A673 (cell line): ENCODE measurements around the gene PDE10A. TPM values are rescaled to one million over a fixed set of nuclear protein-coding genes. Genes with fewer than 3 reads are reported as not detected.

Source experiments
- BruUV-seq: library from RNA; stranded (reverse); fragments of 400-500 nt; replicated peaks from 2 replicates; lab custom pipeline; 2021; lab: Mats Ljungman, UMichigan
- CTCF ChIA-PET: fragments of 300-600 bp; sonication (Branson Sonifier 250); formaldehyde crosslinking; loops from one replicate; lab custom pipeline; 2022; ENCODE audit warnings: antibody characterized with exemption; lab: Charles Lee
- POLR2A ChIA-PET: fragments of 300-600 bp; sonication (Branson Sonifier 250); formaldehyde crosslinking; loops from one replicate; lab custom pipeline; 2022; ENCODE audit warnings: antibody characterized with exemption; ENCODE audit not compliant: low non-redundant PET; lab: Charles Lee
- DNase-seq: peaks from one replicate; pipeline ENCODE4 v3.0.0-alpha.2; 2015; ENCODE audit warnings: low spot score
- H3K27ac ChIP-seq: fragments of 200-600 bp; sonication (generic); 2 replicates; pipeline ENCODE4 v1.5.1; 2016; ENCODE audit warnings: mixed run types, low read depth, mild to moderate bottlenecking, mixed read lengths, antibody characterized with exemption, low read length; ENCODE audit not compliant: poor library complexity, severe bottlenecking
- H3K27me3 ChIP-seq: fragments of 200-600 bp; sonication (generic); replicated peaks from 2 replicates; pipeline ENCODE4 v1.6.1; 2017; ENCODE audit warnings: mixed run types, low read depth, mild to moderate bottlenecking, mixed read lengths, antibody characterized with exemption, low read length; ENCODE audit not compliant: insufficient read depth, poor library complexity
- H3K36me3 ChIP-seq: fragments of 200-600 bp; sonication (generic); 2 replicates; pipeline ENCODE4 v1.6.1; 2016; ENCODE audit warnings: mixed run types, mild to moderate bottlenecking, mixed read lengths, antibody characterized with exemption, low read length; ENCODE audit not compliant: insufficient read depth, poor library complexity, severe bottlenecking
- H3K4me1 ChIP-seq: fragments of 200-600 bp; sonication (generic); 2 replicates; pipeline ENCODE4 v1.6.1; 2017; ENCODE audit warnings: mixed run types, mild to moderate bottlenecking, mixed read lengths, antibody characterized with exemption, low read length; ENCODE audit not compliant: insufficient read depth, poor library complexity, severe bottlenecking
- H3K4me3 ChIP-seq: fragments of 200-600 bp; sonication (generic); 2 replicates; pipeline ENCODE4 v1.5.1; 2016; ENCODE audit warnings: low read depth, mixed run types, mild to moderate bottlenecking, mixed read lengths, low read length; ENCODE audit not compliant: poor library complexity, severe bottlenecking
- H3K9me3 ChIP-seq: fragments of 200-600 bp; sonication (generic); 2 replicates; pipeline ENCODE4 v1.6.1; 2016; ENCODE audit warnings: mixed run types, low read depth, mild to moderate bottlenecking, mixed read lengths, antibody characterized with exemption, low read length; ENCODE audit not compliant: poor library complexity, severe bottlenecking
- CTCF ChIP-seq: fragments of 300-800, 200-600 bp; sonication (generic); conservative IDR thresholded peaks from 2 replicates; pipeline ENCODE4 v1.5.1; 2017; ENCODE audit warnings: low read depth, mild to moderate bottlenecking, antibody characterized with exemption, low read length, moderate library complexity, mixed read lengths
- EZH2 ChIP-seq: fragments of 200-600 bp; sonication (generic); IDR thresholded peaks from 2 replicates; pipeline ENCODE4 v1.6.1; 2017; ENCODE audit warnings: borderline replicate concordance, low read depth, mild to moderate bottlenecking, mixed read lengths, antibody characterized with exemption, low read length; ENCODE audit not compliant: poor library complexity, severe bottlenecking
- intact Hi-C: fragments of 100-400 bp; cut with micrococcal nuclease; formaldehyde crosslinking; loops from one replicate; pipeline ENCODE4 v1.10.0; 2022; ENCODE audit not compliant: unreplicated experiment
- total RNA-seq: library from RNA; stranded (reverse); gene quantifications from 2 replicates; pipeline ENCODE4 v1.2.3, GENCODE V29; 2021

Gene PDE10A
- total RNA-seq, 1 experiment from 2014 or later = 2.3 TPM

DNA sequence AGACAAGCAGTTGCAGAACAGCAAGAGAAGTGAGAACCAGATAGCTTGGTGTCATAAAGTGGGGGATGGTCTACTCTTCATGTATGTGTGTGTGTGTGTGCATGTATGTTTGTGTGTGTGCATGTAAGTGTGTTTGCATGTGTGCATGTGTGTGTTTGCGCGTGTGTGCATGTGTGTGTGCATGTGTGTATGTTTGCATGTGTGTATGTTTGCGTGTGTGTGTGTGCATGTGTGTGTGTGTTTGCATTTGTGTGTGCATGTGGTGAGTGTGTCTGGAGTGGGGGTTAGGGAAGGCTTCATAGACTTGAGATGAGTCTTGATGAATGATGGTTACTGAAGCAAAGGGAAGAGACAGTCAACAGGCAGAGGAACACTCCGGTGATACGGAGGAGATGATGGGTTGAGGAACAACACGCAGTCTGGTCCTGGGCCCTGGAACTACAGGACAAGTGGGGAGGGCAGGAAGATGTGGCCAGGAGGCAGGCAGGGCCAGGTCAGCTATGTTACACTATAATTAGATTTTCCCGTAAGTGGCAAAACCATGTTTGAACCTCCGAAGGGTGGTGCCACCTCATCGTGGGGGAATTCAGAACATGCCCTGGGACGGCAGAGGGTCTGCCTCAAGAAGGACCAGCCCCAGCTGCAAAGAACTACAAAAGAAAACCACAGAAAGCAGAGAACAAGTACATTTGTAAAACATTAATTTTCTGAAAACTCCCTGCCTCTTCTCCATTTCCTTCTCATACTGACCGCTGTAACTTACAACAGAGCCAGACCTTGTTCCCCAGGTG, 38.7 kb upstream of the PDE10A start:
- intact Hi-C loops = no loop called here
- DNase-seq = no peak
- H3K4me1 ChIP-seq = no peaks in the 10 kb centered on the region
- no peak overlapping the region for H3K27ac ChIP-seq
- ChIA-PET POLR2A (no interaction called here), CTCF (no interaction called here)
- no peaks in the 10 kb centered on the region for H3K36me3 ChIP-seq
- no peak overlapping the region for H3K4me3 ChIP-seq
- H3K9me3 ChIP-seq = no peaks in the 10 kb centered on the region
- TF ChIP-seq EZH2 = no peak
- no peak for TF ChIP-seq CTCF
- no TSS peak for BruUV-seq
- H3K27me3 ChIP-seq = peaks cover 11% of the 10 kb centered on the region

- Histone ChIP-seq H3K9me3 (no peaks in the 10 kb centered on the region), H3K27me3 (peaks cover 4% of the 10 kb centered on the region), H3K36me3 (no peaks in the 10 kb centered on the region), H3K4me1 (no peaks in the 10 kb centered on the region), H3K4me3 (no peak overlapping the region), H3K27ac (no peak overlapping the region)
- BruUV-seq = no TSS peak
- intact Hi-C loops = no loop called here
- no peak for DNase-seq
- TF ChIP-seq CTCF (no peak), EZH2 (no peak)
- ChIA-PET POLR2A (no interaction called here), CTCF (no interaction called here)
Measured at GRCh38 chr6:165701005-165701404, 38.0 kb upstream of the PDE10A start.

- no peaks in the 10 kb centered on the region for H3K4me1 ChIP-seq
- H3K36me3 ChIP-seq = no peaks in the 10 kb centered on the region
- no peak overlapping the region for H3K4me3 ChIP-seq
- CTCF ChIA-PET = no interaction called here
- POLR2A ChIA-PET = no interaction called here
- no peak overlapping the region for H3K27ac ChIP-seq
- no peaks in the 10 kb centered on the region for H3K9me3 ChIP-seq
- no TSS peak for BruUV-seq
- intact Hi-C loops = no loop called here
- DNase-seq = no peak
- H3K27me3 ChIP-seq = no peaks in the 10 kb centered on the region
- TF ChIP-seq EZH2 (no peak), CTCF (no peak)
Measured at GRCh38 chr6:165698868-165699267, 35.8 kb upstream of the PDE10A start.
